Mucosa of descending colon (tissue), 3 donors: ENCODE measurements around the gene BTG4. TPM values are rescaled to one million over a fixed set of nuclear protein-coding genes. Genes with fewer than 3 reads are reported as not detected.

Source experiments
- ATAC-seq: fragments of 200-7000 bp; cut with Tn5 transposase; one replicate; pipeline ENCODE4 v1.9.1; 2020; ENCODE audit warnings: mild to moderate bottlenecking, moderate library complexity
- DNase-seq, 3 donors: peaks; one replicate each; pipeline ENCODE4 v3.0.0-alpha.2; 2020
- H3K36me3 ChIP-seq: fragments of 200-600 bp; one replicate; pipeline ENCODE4 v1.8.0; 2021; ENCODE audit warnings: low read depth, mild to moderate bottlenecking
- H3K4me1 ChIP-seq: fragments of 200-600 bp; one replicate; pipeline ENCODE4 v1.8.0; 2021; ENCODE audit warnings: low read depth, mild to moderate bottlenecking
- H3K4me3 ChIP-seq: fragments of 200-600 bp; one replicate; pipeline ENCODE4 v1.8.0; 2021; ENCODE audit warnings: mild to moderate bottlenecking
- H3K9me3 ChIP-seq: fragments of 200-600 bp; one replicate; pipeline ENCODE4 v1.8.0; 2021; ENCODE audit warnings: mild to moderate bottlenecking
- intact Hi-C, 2 donors: fragments of 100-400 bp; cut with DNase I in 1 of 2; cut with micrococcal nuclease in 1 of 2; formaldehyde crosslinking; loops; one replicate each; pipeline versions ENCODE4 v1.11.0 to v1.11.1; 2022; cut with DNase I, micrococcal nuclease
- total RNA-seq, 3 donors: library from RNA; stranded (reverse); fragmentation: NEBNext Ultra II Directional in 2 of 3; extraction: Animal tissue kit (Norgen Biotek cat#: 25700) in 2 of 3; gene quantifications; one replicate each; pipeline versions ENCODE4 v1.2.1 to v1.2.4, GENCODE V29; 2021 to 2023
- TF ChIP-seq, protein P1 (sequence below): fragments of 200-600 bp; IDR thresholded peaks from one replicate; pipeline ENCODE4 v1.8.0; 2022; ENCODE audit warnings: antibody characterized with exemption, mild to moderate bottlenecking
- donor health status: DM: no; HTN: no; CAD: no; lungs with moderate emphysema.
- donor health status: DM: no; HTN: no; CAD: no.
- donor health status: DM: no; HTN: yes; CAD: no.

BTG4 gene
- total RNA-seq, 3 donors from 2014 or later = not detected

DNA sequence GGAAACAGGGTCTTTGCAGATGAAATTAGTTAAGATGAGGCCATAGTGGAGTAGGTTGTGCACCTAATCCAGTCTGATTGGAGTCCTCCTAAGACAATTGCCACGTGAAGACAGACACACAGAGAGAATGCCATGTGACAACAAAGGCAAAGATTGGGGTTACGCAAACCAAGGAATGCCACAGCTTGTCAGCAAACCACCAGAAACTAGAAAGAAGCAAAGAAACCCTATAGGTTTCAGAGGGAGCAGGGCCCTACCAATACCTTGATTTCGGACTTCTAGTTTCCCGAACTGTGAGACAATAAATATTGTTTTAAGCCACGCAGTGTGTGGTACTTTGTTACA lies 20.2 kb upstream of the BTG4 start:
- H3K4me3 ChIP-seq = no peak overlapping the region
- no peaks in the 10 kb centered on the region for H3K4me1 ChIP-seq
- TF ChIP-seq, protein P1, sequence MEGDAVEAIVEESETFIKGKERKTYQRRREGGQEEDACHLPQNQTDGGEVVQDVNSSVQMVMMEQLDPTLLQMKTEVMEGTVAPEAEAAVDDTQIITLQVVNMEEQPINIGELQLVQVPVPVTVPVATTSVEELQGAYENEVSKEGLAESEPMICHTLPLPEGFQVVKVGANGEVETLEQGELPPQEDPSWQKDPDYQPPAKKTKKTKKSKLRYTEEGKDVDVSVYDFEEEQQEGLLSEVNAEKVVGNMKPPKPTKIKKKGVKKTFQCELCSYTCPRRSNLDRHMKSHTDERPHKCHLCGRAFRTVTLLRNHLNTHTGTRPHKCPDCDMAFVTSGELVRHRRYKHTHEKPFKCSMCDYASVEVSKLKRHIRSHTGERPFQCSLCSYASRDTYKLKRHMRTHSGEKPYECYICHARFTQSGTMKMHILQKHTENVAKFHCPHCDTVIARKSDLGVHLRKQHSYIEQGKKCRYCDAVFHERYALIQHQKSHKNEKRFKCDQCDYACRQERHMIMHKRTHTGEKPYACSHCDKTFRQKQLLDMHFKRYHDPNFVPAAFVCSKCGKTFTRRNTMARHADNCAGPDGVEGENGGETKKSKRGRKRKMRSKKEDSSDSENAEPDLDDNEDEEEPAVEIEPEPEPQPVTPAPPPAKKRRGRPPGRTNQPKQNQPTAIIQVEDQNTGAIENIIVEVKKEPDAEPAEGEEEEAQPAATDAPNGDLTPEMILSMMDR = no peak
- intact Hi-C loops = no loop called here
- H3K9me3 ChIP-seq = no peaks in the 10 kb centered on the region
- no peaks in the 10 kb centered on the region for H3K36me3 ChIP-seq
- ATAC-seq (no peak), DNase-seq (no peak)

DNA sequence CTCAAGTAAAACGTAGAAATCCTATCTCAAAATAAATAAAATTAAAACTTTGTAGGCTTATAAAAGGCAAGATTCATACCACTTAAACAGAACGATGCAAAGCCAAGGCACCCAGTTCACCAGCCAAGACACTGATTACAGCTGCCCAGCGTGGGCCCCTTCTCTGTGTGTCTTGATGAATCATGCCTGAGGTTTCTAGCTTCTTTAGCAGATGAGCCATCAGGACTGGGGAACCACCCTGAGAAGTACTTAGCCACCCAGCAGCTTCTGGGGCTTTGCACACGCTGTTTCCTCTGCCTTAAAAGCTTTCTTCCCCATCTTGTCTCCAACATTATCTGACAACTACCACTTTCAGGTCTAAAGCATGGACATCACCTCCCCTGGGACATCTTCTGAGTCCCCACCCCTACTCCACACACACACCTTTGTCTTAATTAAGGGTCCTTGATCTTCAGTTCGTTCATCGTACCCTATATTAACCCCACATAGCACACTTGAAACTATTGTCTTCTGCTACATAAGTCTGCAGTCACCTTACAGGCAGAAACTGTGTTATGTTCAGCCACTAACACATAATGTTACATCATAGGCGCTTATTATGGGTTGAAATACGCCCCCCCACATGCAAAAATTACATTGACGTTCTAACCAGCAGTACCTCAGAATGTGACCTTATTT lies 19.6 kb upstream of the BTG4 start:
- no peaks in the 10 kb centered on the region for H3K4me1 ChIP-seq
- H3K4me3 ChIP-seq = no peak overlapping the region
- ATAC-seq = peak; percentile 48
- no peak for DNase-seq
- TF ChIP-seq, protein P1 = no peak
- intact Hi-C loops = no loop called here
- no peaks in the 10 kb centered on the region for H3K9me3 ChIP-seq
- no peaks in the 10 kb centered on the region for H3K36me3 ChIP-seq

DNA sequence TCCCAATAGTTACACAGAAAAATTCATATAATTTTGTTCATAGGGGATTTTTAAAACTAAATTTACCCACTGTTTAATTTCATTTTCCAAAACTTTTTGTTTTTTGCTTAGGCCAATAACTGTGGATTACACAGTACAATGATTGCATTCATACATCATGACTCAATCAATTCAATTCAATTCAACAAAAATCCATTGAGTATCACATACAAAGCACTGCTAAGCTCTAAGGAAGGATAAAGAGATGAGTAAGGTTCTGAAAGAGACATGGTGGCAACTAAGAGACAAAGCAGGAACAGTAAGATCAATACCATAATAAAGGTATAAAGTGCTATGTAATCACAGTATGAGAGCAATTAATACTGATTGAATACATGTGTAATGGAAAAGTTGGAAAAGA lies 18.9 kb upstream of the BTG4 start:
- Histone ChIP-seq H3K4me1 (no peaks in the 10 kb centered on the region), H3K4me3 (no peak overlapping the region), H3K9me3 (no peaks in the 10 kb centered on the region), H3K36me3 (no peaks in the 10 kb centered on the region)
- no peak for DNase-seq
- intact Hi-C loops = no loop called here
- TF ChIP-seq, protein P1 = no peak
- ATAC-seq = no peak

DNA sequence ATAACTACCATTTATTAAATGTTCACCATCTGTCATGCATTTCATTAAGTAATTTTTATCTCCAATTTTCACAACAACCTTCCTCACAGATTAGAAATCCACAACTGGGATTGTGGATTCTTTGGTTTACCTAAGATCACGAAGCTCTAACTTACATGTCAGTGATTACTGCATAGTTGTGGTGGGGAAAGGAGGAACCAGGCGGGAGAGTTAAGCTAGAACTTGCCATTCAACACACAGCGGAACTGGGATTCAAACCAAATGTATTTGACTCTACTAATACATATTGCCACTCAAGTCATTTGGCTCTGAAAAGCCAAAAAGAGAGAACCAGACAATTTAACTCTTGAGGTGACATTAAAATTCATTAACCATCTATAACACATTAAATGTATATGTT lies 17.9 kb upstream of the BTG4 start:
- ATAC-seq (no peak), DNase-seq (no peak)
- intact Hi-C loops = no loop called here
- Histone ChIP-seq H3K9me3 (no peaks in the 10 kb centered on the region), H3K4me3 (no peak overlapping the region), H3K36me3 (no peaks in the 10 kb centered on the region), H3K4me1 (no peaks in the 10 kb centered on the region)
- TF ChIP-seq, protein P1 = no peak

DNA sequence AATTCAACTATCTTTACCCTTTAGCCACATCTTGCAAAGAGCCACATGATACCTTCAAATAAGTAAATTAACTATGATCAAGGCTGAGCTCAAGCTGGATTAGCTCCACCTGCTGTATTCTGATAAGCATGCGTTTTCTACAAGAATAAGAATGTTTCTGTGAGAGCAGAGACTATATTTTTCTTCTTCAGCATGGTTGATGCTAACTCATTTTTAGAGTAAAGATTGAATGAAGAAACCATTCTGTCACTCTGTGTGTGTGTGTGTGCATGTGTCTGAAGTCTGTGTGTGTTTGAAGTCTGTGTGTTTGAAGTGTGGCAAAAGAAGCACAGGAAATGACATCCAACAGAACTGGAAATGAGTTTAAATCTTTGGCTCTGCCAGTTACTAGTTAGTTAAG lies 16.4 kb upstream of the BTG4 start:
- Histone ChIP-seq H3K36me3 (no peaks in the 10 kb centered on the region), H3K9me3 (no peaks in the 10 kb centered on the region), H3K4me3 (no peak overlapping the region), H3K4me1 (no peaks in the 10 kb centered on the region)
- DNase-seq (no peak), ATAC-seq (no peak)
- TF ChIP-seq, protein P1 = no peak
- intact Hi-C loops = no loop called here

DNA sequence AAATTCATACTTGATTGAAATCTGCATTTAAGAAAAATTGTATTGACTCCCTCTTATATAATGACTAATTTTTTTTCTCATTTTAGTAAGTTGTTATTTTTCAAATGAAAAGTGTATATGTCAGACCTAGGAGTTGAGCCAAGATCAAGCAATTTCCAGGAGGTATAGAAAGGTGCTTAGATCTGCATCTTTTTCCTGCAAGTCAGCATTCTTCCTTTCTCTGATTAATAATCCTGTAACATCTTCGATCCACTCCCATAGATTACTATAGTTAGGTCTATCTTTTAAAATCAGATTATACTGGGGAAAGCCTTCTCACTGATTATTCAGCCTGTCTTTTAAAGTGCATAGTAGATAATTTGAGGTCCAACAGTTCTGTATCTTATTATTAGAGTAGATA lies 15.1 kb upstream of the BTG4 start:
- no peaks in the 10 kb centered on the region for H3K36me3 ChIP-seq
- intact Hi-C loops = no loop called here
- TF ChIP-seq, protein P1 = no peak
- H3K4me1 ChIP-seq = no peaks in the 10 kb centered on the region
- H3K9me3 ChIP-seq = no peaks in the 10 kb centered on the region
- no peak for ATAC-seq
- no peak for DNase-seq
- H3K4me3 ChIP-seq = no peak overlapping the region
